Tibial nerve (tissue), 3 donors: ENCODE results near the gene ABHD12.

Source experiments
- CTCF ChIP-seq, 5 experiments: fragments of 200-600 bp in 3 of 5; fragments of 450-650 bp in 2 of 5; sonication (generic) in 3 of 5; IDR thresholded peaks; one replicate each; pipeline ENCODE4 v1.5.1; 2016 to 2019; ENCODE audit warnings: antibody characterized with exemption in 5 of 5, mild to moderate bottlenecking in 3 of 5, moderate library complexity in 2 of 5
- POLR2A ChIP-seq, 2 donors: fragments of 450-650 bp; IDR thresholded peaks; one replicate each; pipeline ENCODE4 v1.6.1; 2017; ENCODE audit warnings: antibody characterized with exemption in 2 of 2, mild to moderate bottlenecking in 2 of 2, moderate library complexity in 2 of 2

GRCh38 chr20:25251019-25251418 is 139.6 kb downstream of the ABHD12 start:
- TF ChIP-seq POLR2A (IDR thresholded peaks at IDR 0.05): no peak
- no peak for TF ChIP-seq CTCF (IDR thresholded peaks at IDR 0.05)
